ENCODE data around the gene NYNRIN.
A peak's percentile ranks its signal among the peaks of the same experiment; 100 is the strongest.
"Not testable (repeated sequence)": the region's sequence is repeated elsewhere in the genome, so short reads cannot be mapped to it uniquely, and the experiment has no call there.

Gene NYNRIN

DNA sequence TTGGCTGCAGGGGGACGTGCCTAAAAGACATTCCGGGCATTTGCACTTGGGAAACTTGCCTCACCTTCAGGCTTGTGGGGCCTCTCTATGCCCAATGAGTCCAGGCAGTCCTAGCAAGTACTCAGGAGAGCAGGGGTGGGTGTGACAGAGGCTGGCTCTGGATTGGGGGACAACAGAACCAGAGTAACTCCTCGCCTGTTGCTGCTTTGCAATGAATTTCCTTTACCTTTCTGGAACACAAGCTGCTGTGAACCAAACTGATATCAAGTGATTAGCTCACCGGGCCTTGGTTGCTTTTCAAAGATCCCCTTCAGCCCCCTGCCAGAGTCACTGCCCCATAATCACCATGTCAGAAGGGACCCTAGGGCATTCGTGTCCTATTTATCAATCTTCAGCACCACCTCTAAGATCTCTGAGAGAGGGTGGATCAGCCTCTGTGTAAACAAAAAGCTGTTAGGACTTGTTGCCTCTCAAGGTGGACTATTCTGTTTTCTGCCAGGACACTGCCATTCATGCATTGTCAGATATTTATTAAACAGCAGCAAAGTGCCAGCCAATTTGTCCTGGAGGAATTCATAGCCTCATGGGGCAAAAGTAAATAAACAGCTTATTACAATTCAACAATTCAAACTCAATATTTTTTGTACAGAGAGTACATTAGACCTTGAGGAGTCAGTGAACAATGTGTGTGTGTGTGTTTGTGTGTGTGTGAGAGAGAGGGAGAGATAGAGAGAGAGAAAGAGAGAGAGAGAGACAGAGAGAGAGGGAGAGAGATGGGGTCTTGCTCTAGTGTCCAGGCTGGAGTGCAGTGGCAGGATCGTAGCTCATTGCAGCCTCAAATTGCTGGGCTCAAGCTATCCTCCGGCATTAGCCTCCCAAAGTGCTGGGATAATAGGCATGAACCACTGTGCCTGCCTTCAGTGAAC lies 19.6 kb upstream of the NYNRIN start:
- H3K9me3 Mint-ChIP-seq, result no peaks in the 10 kb centered on the region
- H3K27ac Mint-ChIP-seq, result no peak overlapping the region
- H3K4me3 Mint-ChIP-seq, result no peak overlapping the region
- no peaks in the 10 kb centered on the region for H3K36me3 Mint-ChIP-seq
- no peaks in the 10 kb centered on the region for H3K4me1 Mint-ChIP-seq
- ATAC-seq (no peak), DNase-seq (ENCODE audit: low spot score in 2 of 2) (no peak)

DNA sequence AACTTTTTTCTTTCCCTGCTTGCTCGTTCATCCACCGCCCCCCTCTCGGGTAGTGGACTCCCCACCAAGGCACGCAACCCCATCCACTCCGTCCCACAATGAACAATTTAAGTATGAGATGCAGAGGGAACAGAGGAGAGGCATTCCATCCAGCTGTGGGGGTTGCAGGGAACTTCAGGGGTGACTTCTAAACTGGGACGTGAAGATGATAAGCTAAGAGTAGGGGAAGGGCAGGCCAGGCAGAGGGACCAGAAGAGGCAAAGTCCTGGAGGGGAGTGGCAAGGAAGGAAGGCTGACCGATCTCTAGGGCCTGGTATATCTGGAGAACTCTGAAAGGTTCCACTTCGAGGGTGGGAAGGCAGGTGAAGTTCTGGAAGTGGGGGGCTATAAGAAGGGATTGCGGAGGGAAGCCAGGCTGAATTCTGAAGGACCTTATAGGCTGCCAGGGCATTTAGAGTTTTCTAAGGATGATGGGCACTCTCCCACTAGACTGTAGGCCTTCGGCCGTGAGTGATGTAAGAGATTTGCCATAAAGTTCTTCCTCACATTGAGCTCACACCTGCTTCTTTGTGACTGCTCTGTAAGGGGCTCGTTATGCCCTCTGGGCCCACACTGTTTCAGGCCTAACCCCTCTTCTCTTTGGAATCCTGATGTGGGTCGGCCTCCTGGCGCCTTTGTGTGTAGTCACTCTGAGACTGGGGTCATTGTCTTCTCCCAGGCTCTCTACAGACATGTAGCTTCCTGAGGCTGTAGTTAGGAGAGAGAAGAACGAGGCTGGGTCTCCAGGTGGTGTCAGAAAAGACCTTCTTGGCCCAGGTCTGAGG lies 18.7 kb upstream of the NYNRIN start:
- Mint-ChIP-seq H3K4me1 (no peaks in the 10 kb centered on the region), H3K9me3 (no peaks in the 10 kb centered on the region), H3K36me3 (no peaks in the 10 kb centered on the region), H3K27ac (no peak overlapping the region), H3K4me3 (no peak overlapping the region)
- ATAC-seq (no peak), DNase-seq (ENCODE audit: low spot score in 2 of 2) (no peak)

- peak; percentile 78 for ATAC-seq
- DNase-seq (ENCODE audit: low spot score in 2 of 2), result no peak
- H3K27ac Mint-ChIP-seq, result no peak overlapping the region
Measured at GRCh38 chr14:24381363-24382063, 17.3 kb upstream of the NYNRIN start.

DNA sequence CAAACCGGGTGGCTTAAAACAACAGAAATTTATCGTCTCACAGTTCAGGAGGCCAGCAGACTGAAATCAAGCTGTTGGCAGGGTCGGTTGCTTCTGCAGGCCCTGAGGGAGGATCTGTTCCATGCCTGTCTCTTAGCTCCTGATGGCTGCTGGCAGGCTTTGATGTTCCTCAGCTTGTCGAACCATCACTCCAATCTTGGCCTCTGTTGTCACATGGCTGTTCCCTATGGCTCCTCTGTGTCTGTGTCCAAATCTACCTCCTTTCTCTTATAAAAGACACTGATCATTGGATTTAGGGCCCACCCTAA lies 16.8 kb upstream of the NYNRIN start:
- ATAC-seq (no peak), DNase-seq (ENCODE audit: low spot score in 2 of 2) (no peak)
- H3K9me3 Mint-ChIP-seq, result no peaks in the 10 kb centered on the region
- H3K4me1 Mint-ChIP-seq, result no peaks in the 10 kb centered on the region
- H3K36me3 Mint-ChIP-seq, result no peaks in the 10 kb centered on the region
- H3K4me3 Mint-ChIP-seq, result no peak overlapping the region
- H3K27ac Mint-ChIP-seq, result no peak overlapping the region

More at GRCh38 chr14:24381363-24382063, 17.3 kb upstream of the NYNRIN start:
- Mint-ChIP-seq H3K4me3 (no peak overlapping the region), H3K9me3 (no peaks in the 10 kb centered on the region), H3K4me1 (no peaks in the 10 kb centered on the region), H3K36me3 (no peaks in the 10 kb centered on the region)

- H3K27ac Mint-ChIP-seq, result no peak overlapping the region
- H3K36me3 Mint-ChIP-seq, result no peaks in the 10 kb centered on the region
- ATAC-seq (no peak), DNase-seq (ENCODE audit: low spot score in 2 of 2) (no peak)
- H3K4me1 Mint-ChIP-seq, result no peaks in the 10 kb centered on the region
- H3K4me3 Mint-ChIP-seq, result no peak overlapping the region
- H3K9me3 Mint-ChIP-seq, result no peaks in the 10 kb centered on the region
Measured at GRCh38 chr14:24384169-24384568, 14.6 kb upstream of the NYNRIN start.

DNA sequence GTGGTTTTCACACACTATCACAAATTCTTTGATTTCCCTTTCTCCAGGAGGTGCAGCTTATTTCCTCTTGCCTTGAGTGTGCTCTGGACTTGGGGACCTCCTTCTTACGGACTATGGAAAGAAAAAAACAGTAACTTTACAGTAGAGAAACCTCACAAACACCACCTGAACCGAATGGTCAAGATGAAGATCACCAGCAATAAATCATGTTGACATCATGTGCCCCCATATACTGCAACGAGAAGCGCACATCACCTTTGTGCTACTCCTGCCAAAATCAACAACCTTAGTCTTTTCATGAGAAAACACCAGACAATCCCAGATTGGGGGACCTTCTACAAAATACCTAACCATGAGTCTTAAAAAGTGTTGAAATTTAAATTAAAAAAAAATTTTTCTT lies 13.3 kb upstream of the NYNRIN start:
- H3K4me1 Mint-ChIP-seq, result no peaks in the 10 kb centered on the region
- no peaks in the 10 kb centered on the region for H3K36me3 Mint-ChIP-seq
- ATAC-seq (no peak), DNase-seq (ENCODE audit: low spot score in 2 of 2) (no peak)
- H3K9me3 Mint-ChIP-seq, result no peaks in the 10 kb centered on the region
- H3K27ac Mint-ChIP-seq, result no peak overlapping the region
- no peak overlapping the region for H3K4me3 Mint-ChIP-seq

DNA sequence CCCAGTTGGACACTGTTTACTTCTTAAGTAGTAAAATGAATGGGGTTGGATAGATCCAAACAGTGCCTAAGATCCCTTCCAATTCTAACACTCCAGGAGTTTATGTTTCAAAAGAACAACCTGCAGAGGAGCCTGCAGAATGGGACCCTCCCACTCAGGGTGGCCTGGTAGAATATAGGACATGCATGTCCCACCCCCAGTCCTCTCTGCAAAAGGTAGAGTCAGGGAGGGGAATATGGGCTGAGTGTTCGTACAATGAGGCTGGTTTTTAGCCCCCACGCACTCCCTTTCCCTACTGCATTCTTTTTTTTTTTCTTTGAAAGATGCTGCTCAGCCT lies 11.8 kb upstream of the NYNRIN start:
- Mint-ChIP-seq H3K4me1 (no peaks in the 10 kb centered on the region), H3K27ac (no peak overlapping the region), H3K36me3 (no peaks in the 10 kb centered on the region), H3K9me3 (no peaks in the 10 kb centered on the region), H3K4me3 (no peak overlapping the region)
- ATAC-seq (no peak), DNase-seq (ENCODE audit: low spot score in 2 of 2) (no peak)

- not testable (repeated sequence) for H3K9me3 Mint-ChIP-seq; ATAC-seq; H3K27ac Mint-ChIP-seq; DNase-seq (ENCODE audit: low spot score in 2 of 2); H3K4me1 Mint-ChIP-seq; H3K4me3 Mint-ChIP-seq; H3K36me3 Mint-ChIP-seq
Measured at GRCh38 chr14:24387579-24387978, 11.2 kb upstream of the NYNRIN start.

DNA sequence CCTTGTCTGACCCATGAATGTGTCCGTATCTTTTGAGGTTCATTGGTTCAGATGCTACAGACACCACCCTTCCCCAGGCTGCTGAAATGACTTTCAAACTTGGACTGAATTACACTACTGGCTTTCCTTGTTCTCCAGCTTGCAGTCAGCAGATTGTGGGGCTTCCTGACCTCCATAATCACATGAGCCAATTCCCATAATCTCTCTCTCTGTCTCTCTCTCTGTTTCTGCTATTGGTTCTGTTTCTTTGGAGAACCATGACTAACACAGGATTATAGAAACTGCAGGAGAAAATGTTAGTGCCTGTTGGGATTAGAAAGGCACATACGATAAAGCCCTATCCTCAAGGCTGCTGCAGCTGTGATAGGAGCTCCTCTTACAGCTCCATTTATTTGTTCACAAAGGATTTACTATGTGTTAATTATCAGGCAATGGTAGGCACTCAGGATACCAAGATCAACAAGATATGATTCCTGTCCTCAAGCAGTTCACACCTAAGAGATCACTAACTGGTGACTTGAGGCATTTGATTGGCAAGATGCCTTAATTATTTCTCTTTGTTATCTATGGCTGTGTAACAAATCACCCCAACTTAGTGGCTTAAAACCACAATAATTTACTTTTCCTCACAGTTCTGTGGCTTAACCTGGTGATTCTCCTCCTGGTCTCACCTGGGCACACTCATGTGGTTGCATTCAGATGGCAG lies 10.2 kb upstream of the NYNRIN start:
- no peak for ATAC-seq
- Mint-ChIP-seq H3K27ac (no peak overlapping the region), H3K4me3 (no peak overlapping the region), H3K4me1 (no peaks in the 10 kb centered on the region), H3K9me3 (no peaks in the 10 kb centered on the region), H3K36me3 (no peaks in the 10 kb centered on the region)
- no peak for DNase-seq (ENCODE audit: low spot score in 2 of 2)

- no peak overlapping the region for H3K27ac Mint-ChIP-seq
- no peak for DNase-seq (ENCODE audit: low spot score in 2 of 2)
Measured at GRCh38 chr14:24389226-24389848, 9.5 kb upstream of the NYNRIN start.

GRCh38 chr14:24390701-24391468 lies 7.9 kb upstream of the NYNRIN start:
- ATAC-seq (no peak), DNase-seq (ENCODE audit: low spot score in 2 of 2) (no peak)
- Mint-ChIP-seq H3K9me3 (no peaks in the 10 kb centered on the region), H3K27ac (no peak overlapping the region), H3K36me3 (no peaks in the 10 kb centered on the region), H3K4me1 (no peaks in the 10 kb centered on the region), H3K4me3 (no peak overlapping the region)

More at GRCh38 chr14:24389226-24389848, 9.5 kb upstream of the NYNRIN start:
- ATAC-seq, result no peak
- no peaks in the 10 kb centered on the region for H3K4me1 Mint-ChIP-seq
- no peaks in the 10 kb centered on the region for H3K36me3 Mint-ChIP-seq
- no peak overlapping the region for H3K4me3 Mint-ChIP-seq
- no peaks in the 10 kb centered on the region for H3K9me3 Mint-ChIP-seq

GRCh38 chr14:24392325-24393091 lies 6.3 kb upstream of the NYNRIN start:
- ATAC-seq (no peak), DNase-seq (ENCODE audit: low spot score in 2 of 2) (no peak)
- H3K4me3 Mint-ChIP-seq, result no peak overlapping the region
- H3K27ac Mint-ChIP-seq, result no peak overlapping the region
- no peaks in the 10 kb centered on the region for H3K4me1 Mint-ChIP-seq
- H3K36me3 Mint-ChIP-seq, result no peaks in the 10 kb centered on the region
- H3K9me3 Mint-ChIP-seq, result no peaks in the 10 kb centered on the region

GRCh38 chr14:24394275-24394674 lies 4.5 kb upstream of the NYNRIN start:
- Mint-ChIP-seq H3K4me1 (peaks cover under 1% of the 10 kb centered on the region), H3K9me3 (no peaks in the 10 kb centered on the region), H3K4me3 (no peak overlapping the region), H3K36me3 (no peaks in the 10 kb centered on the region), H3K27ac (no peak overlapping the region)
- DNase-seq (ENCODE audit: low spot score in 2 of 2) (no peak), ATAC-seq (no peak)

All from stimulated activated effector memory CD8-positive, alpha-beta T cell treated with anti-CD3 and anti-CD28 coated beads, Interleukin-12 subunit alpha, Interleukin-12 subunit beta, amount 100 ng/mL, for 72 hours (primary cell).